A204.1 (cell line): Measurements from ENCODE around the gene TAPT1.
"Not testable (repeated sequence)": the region's sequence is repeated elsewhere in the genome, so short reads cannot be mapped to it uniquely, and the experiment has no call there.

Experiments
- FAIRE-seq: peaks from 2 replicates; lab custom pipeline; 2012; peaks lifted over from hg19 to GRCh38; lab: Jason Lieb, UNC

TAPT1 gene

DNA sequence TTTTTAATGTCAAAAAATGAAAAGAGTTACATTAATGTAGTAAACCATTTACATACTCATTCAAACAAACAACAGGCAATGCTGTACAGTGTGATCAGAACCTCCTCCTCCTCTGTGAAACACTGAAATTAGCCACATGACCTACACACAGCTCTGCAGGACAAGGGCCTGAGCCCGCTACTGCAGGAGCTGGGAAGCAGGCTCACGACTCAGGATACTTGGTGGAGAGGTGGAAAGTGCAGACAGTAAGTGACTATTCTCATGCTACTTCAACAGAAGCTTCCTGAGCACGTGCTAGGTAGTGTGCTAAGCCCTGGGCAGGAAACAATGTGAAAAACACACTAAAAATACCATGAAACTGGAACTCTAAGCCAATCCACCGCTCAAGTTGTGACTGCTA, 56.8 kb downstream of the TAPT1 start:
- FAIRE-seq = no peak

DNA sequence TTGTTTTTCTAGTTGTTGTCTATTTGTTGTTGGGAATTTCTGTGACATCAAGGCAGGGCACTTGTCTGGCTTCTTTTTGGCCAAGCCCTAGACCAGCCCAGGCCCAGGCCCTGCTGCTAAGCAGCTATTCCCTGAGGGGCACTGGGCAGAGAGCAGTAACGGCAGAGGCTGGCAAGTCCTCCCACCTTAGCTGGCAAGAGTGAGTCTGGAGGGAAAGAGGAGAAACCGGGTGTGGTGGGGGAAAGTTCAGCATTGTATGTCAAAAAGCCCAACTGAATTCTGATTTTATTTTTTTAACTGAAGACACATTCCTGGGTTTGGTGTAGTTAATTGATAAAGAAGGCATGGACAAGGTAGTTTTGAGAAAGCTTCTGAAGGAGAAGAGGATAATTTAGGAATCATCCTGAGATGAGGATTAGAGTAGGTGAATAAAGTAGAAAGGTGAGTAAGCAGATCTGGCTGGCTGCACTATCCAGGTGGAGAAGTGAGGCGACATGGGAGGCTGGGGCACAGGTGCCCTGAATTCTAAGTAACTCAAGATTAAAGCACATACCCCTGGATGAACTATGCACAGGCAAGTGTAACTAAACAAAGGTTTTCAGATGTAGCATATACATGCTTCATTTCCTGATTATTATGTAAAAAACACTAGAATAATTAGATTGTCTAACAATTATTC, 57.4 kb downstream of the TAPT1 start:
- no peak for FAIRE-seq

DNA sequence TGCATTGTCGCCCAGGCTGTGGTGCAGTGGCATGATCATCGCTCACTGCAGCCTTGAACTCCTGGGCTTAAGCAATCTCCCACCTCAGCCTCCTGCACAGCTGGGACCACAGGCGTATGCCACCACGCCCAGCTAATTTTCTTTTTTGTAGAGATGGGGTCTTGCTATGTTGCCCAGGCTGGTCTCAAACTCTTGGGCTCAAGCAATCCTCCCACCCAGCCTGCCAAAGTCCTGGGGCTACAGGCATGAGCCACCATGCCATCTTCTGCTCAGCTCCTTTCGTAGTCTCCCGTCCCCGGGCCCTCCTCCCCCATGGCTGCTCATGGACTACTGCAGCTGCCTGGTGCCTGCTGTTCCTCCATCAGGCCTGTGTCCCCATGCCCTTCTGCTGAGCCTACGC, 58.1 kb downstream of the TAPT1 start:
- FAIRE-seq = no peak

DNA sequence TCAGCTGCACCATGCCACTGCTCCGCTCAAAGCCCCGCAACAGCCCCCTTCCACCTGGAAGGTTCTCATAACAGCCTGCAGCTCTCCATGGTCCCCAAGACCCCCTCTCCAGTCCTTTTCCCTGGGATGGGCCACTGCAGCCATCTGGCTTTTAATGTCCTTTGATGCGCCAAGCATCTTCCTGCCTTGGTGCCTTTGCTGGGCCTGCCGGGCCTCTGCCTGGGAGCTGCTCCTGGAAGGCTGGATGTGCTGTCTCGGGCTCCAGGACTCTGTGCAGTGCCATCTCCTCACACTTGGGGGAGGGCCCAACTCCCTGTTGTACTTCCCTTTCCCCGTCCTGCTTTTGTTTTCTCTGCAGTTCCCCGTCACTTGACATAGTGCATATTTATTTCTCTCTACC, 60.3 kb downstream of the TAPT1 start:
- no peak for FAIRE-seq

DNA sequence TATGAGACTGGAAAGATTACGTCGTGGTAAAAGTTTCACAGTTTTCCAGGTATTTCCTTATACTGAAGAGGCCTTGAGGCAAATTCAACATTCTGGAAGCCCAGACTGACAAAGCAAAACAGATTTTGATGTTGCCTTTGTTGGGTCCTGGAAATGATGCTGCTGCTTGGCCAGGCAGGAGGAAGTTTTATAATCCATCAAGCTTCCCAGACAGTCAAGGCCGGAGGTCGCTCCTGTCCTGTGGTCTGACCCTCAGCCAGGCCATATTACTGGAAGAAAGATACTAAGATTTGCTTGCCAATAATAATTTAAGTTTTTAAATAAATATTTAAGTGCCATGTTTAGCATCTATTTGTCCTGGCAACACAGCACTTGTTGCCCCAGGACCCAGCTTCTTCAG, 63.4 kb downstream of the TAPT1 start:
- FAIRE-seq = no peak

DNA sequence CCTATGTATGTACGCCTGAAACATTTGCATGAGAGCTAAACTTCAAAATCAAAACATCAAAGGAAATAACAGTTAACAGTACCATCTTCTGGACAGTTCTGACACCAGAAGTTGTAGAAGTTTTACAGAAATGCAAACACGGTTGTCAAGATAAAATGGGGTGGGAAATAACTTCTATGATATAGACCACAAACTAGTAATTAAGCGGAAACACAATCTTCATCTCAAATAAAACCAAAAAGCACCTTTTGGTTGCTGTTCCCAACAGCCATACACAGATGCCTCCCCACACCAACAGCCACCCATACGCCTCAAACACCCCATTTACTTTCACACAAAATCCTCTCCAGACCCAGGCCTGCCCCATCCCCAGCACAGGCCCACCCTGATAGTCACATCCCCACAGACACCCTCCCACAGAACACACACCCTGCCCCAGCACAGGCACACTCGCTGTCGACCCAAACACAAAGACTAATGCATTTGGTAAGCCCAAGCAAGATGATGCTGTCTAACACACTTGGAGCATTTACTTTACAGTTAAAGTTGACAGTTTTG, 64.3 kb downstream of the TAPT1 start:
- FAIRE-seq = no peak

DNA sequence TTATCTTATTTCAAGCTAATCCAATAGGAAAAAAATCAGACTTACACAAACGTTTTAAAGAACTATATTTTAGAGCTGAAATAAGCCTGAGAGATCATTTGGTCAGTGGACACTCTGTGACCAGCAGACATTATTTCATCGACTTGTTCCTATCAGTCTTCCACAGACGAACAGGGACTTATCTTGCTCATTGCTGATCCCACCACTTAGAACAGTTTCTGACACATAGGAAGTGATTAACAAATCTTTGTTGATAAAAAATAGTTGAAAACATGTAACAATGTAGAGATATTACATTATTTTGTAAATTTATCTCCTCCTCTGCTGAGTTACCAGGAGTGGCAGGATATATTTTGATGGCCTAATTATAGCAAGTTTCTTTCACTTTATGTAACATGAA, 65.8 kb downstream of the TAPT1 start:
- no peak for FAIRE-seq

DNA sequence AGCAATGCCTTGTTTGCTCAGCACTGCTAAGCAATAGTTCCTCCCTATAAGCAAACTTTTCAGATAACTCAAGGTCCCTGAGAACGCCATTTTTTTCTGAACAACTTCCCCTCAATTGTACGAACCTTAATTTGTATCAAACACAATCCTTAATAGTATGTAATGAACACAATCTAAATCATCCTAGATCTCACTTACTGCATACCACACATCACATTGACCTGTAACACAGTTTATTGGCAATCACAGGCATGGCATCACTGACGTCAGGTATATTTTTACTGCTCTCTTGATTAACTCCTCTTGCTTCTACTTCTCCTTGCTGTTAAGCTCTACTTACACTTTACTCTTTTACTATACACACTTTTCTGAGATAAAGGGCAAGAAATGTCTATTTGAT, 67.0 kb downstream of the TAPT1 start:
- FAIRE-seq = no peak

DNA sequence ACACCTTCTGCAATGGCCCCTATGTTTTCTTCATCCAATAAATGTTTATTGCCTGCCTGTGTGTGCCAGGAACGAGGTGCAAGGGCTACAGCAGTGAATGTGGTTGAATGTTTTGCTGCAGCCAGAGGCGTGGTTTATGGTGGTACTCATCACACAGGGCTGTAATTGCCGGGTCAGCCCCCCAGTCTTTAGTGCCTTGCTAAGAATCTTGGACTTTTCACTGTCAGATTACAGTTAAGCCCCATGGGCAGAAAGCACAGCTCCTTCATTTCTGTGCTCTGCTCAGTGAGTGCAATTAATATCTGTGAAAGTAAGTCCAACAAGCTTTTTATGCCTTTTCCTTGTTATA, 67.8 kb downstream of the TAPT1 start:
- no peak for FAIRE-seq

DNA sequence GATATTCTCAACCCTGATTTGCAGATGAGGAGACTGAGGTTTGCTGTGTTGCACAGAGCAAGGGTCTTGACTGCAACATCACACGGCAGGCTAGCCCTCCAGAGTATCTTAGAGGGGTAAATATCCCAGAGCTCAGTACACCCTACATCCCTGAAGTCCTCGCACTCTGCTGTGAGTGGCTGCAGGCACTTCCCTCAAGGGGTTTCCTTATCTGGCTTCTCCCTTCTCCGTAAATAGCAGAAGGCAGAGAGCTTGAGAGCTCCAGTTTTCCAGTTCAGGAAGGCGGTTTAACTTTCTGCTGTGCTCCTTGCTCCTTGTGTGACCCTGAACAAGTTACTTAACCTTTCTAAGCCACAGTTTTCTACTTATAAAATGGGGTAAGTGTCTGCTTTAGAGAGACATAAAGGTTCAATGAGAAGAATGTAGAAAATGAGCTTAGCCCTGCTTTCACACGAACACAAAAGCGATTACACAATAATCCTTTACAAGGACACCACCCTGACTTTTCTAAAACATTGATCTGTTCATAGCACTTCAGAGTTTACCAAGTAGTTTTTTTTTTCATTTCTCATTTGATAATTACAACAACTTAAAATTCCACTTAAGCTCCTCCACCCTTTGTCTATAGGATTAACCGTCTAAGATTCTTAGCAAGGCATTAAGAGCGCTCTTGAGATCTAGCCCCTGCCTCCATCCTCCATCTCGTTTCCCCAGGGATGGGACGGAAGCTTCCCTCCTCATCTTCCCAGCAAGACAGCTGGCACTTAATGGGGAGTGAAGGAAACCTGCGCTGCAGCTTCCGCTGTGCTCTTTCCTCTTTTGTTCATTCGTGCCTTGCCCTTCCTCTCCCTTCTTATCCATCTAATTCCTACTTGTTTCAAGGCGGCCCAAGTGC, 68.4 kb downstream of the TAPT1 start:
- no peak for FAIRE-seq

DNA sequence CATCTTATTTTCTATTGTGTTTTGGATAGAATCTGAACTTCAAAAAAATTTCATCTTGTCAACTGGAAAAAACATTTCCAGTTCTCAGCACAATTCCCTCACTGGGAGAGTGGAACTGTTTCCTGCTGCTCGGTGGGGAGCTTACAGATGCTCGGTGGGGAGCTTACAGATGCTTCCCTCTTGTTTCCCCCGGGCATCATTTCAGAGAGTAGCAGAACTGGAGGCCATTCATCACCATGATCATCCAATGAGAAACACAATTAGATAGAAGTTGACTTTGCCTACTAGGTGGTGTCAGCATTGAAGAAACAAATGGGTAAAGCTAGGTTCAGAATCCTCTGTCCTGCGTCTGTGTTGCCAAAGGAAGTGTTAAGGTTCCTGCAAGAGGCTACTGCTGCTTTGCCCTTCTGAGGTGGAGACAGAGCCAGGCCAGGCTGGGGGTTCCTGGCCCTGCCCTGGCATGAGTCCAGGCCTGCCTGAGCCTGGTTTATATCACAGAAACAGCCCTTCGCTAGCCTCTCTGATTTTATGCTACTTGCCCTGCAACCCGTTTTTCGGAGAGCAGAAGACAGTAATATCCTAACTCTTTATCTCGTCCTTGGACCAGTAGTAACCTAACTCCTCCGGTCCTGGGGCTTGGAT, 70.6 kb downstream of the TAPT1 start:
- FAIRE-seq = no peak

DNA sequence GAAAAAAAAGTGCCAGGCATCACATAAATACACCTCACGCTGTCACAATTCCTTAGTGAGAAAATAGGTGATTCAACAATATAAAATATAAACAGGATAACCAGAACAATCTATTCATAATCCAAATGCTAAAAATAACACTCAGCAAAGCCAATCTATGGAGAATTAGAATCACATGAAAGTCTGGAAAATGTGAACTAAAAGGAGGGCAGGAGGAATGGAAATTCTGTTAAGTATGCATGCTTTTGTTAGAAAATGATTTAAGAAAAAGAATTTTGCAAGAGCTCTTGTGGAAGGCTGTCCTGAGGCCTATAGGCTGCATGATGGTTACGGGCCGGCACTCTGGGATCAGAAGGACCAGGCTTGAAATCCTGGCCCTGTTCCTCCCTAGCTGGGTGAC, 71.8 kb downstream of the TAPT1 start:
- FAIRE-seq = no peak

DNA sequence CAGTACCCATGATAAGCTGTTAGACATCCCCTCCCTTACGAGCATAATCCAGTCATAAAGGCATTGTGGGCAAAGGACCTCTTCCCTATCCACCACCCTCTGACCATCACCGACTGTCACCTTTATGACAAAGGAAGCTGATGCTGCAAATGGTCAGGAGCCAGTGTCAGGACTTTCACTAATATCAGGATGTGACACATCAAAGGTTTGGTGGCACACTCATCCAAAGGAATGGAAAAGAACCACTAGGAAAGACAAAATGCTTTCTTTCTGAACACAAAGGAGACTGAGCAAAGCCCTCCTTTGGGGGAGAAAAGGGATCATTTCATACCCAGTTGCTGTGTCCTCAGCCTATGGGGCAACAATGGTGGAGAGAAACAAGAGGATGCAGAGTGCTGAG, 75.6 kb downstream of the TAPT1 start:
- FAIRE-seq = no peak

DNA sequence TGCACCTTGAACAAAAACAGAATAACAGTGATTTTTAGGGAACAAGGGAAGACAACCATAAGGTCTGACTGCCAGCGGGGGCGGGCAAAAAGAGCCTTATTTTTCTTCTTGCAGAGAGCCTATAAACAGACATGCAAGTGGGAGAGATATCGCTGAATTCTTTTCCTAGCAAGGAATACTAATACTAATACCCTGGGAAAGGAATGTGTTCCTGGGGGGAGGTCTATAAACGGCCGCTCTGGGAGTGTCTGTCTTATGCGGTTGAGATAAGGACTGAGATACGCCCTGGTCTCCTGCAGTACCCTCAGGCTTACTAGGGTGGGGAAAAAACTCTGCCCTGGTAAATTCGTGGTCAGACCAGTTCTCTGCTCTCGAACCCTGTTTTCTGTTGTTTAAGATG, 81.4 kb downstream of the TAPT1 start:
- FAIRE-seq = not testable (repeated sequence)

DNA sequence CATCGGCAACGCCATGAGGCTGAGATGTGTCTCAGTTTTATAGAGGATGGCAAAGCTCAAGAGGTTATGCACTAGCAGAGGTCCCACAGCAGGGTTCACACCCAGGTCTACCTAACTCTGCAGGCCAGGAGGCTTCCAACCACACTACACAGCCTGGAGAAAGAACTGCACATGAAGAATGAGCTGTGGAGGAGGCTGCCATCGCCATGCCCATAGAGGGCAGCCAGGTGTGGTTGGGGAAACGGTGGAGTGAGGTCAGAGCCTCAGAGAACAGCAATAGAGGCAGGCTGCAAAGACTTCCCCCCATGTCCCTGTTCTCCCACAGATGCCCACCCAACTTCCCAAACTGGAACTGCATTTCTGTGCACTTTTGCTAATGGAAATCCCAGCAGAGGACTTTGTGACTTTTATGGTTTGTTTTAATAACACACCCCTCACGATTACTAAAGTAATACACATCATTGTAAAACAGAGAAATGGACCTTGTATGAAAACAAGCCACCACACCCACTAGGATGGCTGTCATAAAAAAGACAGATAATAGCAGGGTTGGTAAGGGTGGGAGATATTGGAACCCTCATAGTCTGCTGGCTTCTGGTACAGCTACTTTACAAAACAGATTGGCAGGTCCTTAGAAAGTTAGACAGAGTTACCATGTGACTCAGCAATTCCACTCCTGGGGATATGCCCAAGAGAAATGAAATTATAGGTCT, 83.5 kb downstream of the TAPT1 start:
- FAIRE-seq = no peak

DNA sequence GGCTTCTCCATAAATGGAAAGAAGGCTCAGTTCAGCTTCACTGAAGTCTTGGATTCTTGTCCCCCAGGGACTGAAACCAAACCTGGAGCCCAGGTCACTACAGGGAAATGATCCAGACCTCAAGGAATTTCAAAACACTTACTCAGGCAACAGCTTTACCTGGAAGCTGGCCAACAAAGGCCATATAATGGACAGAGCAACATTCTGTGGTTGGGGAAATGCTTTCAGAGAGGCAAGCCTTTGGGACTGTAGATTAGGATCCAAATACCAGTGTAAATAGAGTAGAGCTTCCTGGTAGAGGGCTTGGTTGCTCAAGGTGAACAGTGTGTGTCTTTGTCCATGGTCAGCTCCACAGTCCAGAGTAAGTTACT, 85.4 kb downstream of the TAPT1 start:
- FAIRE-seq = no peak

DNA sequence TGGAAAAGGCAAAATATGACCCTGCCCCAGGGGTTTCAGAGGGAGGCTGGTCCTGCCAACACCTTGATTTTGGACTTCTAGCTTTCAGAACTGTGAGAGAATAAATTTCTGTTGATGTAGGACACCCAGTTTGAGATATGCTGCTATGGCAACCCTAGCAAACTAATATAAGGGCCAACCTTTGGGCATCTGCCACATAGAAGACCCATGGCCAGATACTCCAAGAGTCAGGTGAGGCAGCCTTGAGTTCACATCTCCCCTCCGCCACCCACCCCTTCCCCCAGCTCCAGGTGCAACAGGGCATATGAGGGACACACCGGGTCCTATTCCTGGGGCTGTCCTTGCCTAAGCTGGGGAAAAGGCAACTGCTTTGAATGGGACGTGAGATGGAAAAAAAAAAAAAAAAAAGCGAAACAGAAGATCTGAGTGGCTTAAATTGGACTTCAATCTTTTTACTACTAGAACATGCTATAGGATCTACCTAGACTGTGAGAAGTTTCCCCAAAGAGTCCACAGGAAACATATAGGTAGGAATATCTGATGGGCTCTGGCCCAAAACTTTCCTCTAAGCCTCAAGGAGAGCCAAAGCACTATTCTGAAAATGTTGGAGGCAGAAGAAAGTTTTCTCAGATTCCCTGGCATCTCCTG, 85.9 kb downstream of the TAPT1 start:
- no peak for FAIRE-seq

DNA sequence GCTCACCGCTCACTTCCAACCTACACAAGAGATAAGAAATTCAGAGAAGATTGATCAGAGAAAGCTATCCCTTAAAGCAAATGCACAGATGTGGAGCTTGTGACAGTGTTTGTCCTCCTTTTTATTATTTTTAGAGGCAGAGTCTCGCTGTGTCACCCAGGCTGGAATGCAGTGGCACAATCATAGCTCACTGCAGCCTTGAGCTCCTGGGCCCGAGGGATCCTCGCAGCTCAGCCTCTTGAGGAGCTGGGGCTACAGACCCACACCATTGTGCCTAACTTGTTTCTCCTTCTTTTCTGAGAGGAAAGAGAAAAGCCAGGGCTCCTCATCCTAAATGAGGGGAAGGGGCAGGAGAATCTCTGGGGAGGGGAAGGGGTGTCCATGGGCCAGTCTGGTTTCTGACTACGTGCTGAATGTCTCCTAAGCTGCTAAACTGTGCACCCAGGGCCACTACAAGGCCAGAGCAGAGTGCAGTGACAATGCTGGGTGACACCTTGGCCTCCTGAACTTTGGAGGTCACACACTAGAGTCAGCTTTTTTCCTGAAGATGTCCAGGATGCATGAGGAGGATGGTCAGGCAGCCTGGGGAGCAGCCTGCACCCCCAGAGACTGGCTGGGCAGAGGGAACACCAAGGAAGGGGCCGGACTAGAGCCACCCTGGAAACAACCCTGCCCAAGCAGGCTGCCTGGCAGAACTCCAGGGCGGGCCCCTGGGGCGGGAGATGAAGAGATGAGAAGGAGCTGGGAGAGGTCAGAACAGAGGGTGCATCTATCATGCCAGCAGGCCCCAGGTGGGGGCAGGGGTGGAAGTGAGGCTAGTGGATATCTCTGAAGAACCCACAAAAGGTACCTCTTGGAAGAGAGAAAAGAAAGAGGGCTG, 87.0 kb downstream of the TAPT1 start:
- FAIRE-seq = no peak

DNA sequence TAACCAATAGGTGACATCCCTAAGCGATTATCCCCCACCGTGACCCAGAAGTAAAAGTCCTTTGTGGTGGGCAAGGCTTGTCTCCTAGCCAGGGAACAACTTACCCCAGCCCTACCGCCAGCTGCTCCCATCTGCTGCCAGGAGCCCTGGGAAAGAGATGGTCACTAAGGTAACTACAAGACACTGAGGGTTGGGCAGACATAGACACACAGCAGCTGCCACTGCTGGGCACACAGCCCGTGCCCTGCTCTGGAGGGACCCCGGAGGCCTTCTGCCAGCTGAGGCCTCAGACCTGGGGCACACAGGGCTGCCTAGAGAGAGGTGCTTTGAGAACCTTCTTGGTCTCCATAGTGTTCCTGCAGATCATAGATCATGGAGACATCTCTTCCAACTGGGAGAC, 89.4 kb downstream of the TAPT1 start:
- FAIRE-seq = no peak

DNA sequence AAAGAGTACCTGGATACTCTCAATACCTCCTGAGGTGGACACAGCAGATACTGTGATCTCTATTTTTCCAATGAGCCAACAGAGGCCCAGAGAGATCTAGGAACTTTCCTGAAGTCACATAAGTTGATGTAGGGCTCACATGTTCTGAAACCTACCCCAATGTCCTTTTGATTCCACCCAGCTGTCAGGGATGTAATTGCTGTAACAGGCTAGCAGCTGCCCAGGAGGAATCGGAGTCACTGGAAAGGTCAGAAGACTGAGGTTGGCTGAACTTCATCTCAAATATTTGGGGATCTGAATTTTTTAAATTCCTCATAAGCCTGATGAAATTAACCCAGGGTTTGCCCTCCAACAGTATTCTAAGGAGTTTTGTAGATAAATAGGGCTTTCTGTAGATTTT, 90.0 kb downstream of the TAPT1 start:
- FAIRE-seq = no peak

DNA sequence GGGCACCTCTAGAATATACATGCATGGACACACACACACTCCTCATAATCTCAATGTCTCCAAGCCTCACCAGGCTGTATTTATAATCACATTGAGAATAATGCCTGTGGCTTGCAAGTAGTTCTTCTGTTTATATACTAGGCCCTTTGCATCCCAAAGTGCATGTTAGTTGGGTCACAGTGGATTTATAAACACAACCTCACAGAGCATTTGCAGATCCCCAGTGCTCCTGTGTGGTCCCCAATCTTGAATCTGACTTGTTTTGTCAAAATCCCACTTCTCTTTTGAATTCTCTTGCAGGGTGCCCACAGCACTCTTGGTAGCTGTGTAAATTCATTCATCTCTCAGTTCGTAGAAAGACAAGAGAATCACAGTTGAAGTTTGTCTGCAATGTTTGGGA, 92.9 kb downstream of the TAPT1 start:
- no peak for FAIRE-seq
